ENCODE data around the gene MKI67. TPM values are rescaled to one million over a fixed set of nuclear protein-coding genes. Genes with fewer than 3 reads are reported as not detected.

MKI67 gene
- polyA plus RNA-seq, 1 of the 3 experiments (the other 2 are of a cell fraction): 7.5 TPM

DNA sequence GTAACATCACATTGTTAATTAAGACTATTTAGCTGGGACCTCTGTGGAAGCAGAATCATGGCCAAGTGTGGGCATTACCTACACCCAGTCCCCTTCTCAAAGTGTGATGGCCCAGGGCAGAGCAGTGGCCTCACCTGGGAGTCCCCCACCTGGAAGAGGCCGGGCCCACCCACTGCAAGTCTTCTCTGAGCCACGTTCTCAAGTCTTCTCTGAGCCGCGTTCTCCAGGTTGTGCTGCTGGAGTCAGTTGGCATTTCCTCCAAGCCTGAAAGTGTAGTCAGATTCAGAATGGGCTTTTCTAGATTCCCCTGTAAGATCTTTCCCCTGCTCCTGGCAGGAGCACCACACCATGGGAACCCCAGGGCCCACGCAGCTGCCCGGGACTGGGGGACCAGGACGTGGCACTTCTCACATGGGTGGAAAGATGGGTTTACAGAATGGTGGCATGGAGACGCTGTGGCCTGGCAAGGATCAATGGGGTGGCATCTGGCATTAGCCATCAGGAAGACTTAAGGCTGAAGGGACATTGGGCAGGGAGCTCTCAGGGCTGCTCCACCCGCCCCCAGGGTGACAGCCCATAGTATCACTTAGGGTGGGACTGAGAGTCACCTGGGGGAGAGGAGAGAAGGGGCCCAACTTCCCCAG is 68.0 kb downstream of the MKI67 start:
- Histone ChIP-seq H3F3A (replicated peaks; ENCODE audit: insufficient read depth) (no peaks in the 10 kb centered on the region), H3K79me2 (ENCODE audit: insufficient read depth) (no peaks in the 10 kb centered on the region), H3K9ac (no peak overlapping the region), H2AFZ (ENCODE audit: low read depth) (no peak overlapping the region), H3K27me3 (ENCODE audit: insufficient read depth) (no peaks in the 10 kb centered on the region), H3K36me3 (replicated peaks in 1 of 2; ENCODE audit: control insufficient read depth in 1 of 2, insufficient read depth in 2 of 2, low read length in 1 of 2) (peaks cover 0 to 14% of the 10 kb centered on the region in 2 experiments), H4K20me1 (ENCODE audit: insufficient read depth) (no peaks in the 10 kb centered on the region), H3K27ac (ENCODE audit: low read depth in 2 of 2, low read length in 1 of 2) (no peak overlapping the region), H3K4me3 (ENCODE audit: low read depth in 2 of 2, low read length in 1 of 2) (no peak overlapping the region), H3K9me2 (no peaks in the 10 kb centered on the region), H3K4me1 (ENCODE audit: control insufficient read depth in 1 of 2, insufficient read depth in 2 of 2, low read depth in 1 of 2, low read length in 1 of 2) (peaks cover 0 to 3% of the 10 kb centered on the region in 2 experiments; a peak in 1 of 4 replicates), H3K9me3 (no peaks in the 10 kb centered on the region), H3K4me2 (no peak overlapping the region)
- DNase-seq: no peak
- ChIA-PET POLR2A (no interaction called here), CTCF (interaction anchor here (0.8 to 2.3 kb wide), 9 partner anchors 11 to 152 kb away, joined by 3 to 17 read pairs (median 5); partner anchors contain the start of gene PTPRE)
- TF ChIP-seq, protein P1, sequence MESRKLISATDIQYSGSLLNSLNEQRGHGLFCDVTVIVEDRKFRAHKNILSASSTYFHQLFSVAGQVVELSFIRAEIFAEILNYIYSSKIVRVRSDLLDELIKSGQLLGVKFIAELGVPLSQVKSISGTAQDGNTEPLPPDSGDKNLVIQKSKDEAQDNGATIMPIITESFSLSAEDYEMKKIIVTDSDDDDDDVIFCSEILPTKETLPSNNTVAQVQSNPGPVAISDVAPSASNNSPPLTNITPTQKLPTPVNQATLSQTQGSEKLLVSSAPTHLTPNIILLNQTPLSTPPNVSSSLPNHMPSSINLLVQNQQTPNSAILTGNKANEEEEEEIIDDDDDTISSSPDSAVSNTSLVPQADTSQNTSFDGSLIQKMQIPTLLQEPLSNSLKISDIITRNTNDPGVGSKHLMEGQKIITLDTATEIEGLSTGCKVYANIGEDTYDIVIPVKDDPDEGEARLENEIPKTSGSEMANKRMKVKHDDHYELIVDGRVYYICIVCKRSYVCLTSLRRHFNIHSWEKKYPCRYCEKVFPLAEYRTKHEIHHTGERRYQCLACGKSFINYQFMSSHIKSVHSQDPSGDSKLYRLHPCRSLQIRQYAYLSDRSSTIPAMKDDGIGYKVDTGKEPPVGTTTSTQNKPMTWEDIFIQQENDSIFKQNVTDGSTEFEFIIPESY (IDR thresholded peaks at IDR 0.05; ENCODE audit: borderline replicate concordance, low read depth): no peak
- no peak for TF ChIP-seq GABPA (IDR thresholded peaks at IDR 0.05; ENCODE audit: low read depth)
- no peak for TF ChIP-seq MAX (IDR thresholded peaks at IDR 0.05; ENCODE audit: low read depth)
- TF ChIP-seq RFX5 (IDR thresholded peaks at IDR 0.05; ENCODE audit: low read length): no peak
- 88% methylated on average over 9 of the region's 9 CpGs for WGBS (ENCODE audit: low lambda C conversion rate)

DNA sequence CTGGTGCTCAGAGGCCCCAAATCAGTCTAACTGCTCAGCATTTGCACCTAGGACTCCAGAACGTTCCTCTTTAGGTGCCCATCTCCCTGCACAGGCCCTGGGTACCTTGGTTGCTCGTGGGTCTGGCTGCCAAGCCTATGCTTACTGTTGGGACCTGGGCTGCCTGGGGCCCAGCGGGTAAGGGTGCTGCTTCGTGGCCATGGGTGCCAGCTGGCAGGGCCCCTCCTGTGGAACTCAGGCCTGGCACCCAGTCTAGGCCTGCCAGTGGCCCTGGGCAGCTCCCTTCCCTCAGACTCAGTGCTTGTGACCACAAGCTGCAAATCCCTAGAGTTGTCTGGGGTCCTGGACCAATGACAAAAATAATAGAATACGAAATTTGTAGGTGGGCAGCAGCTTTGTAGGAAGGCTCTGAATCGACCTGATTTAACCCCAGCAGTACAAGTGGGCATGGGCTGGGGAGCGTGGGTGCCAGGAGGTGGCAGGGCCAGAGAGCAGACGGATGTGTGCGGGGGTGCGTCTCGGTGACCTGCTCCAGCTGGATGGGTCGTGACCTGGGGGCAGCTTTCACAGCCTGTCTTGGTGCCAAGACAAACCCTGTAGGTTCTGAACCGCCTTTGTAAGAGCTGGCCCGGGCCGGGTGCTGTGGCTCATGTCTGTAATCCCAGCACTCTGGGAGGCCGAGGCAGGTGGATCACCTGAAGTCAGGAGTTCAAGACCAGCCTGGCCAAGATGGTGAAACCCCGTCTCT is 69.7 kb downstream of the MKI67 start:
- Histone ChIP-seq H3F3A (replicated peaks; ENCODE audit: insufficient read depth) (no peaks in the 10 kb centered on the region), H3K9me3 (no peaks in the 10 kb centered on the region), H3K4me2 (no peak overlapping the region), H3K9me2 (no peaks in the 10 kb centered on the region), H3K4me3 (ENCODE audit: low read depth in 2 of 2, low read length in 1 of 2) (no peak overlapping the region), H3K9ac (no peak overlapping the region), H2AFZ (ENCODE audit: low read depth) (no peak overlapping the region), H3K79me2 (ENCODE audit: insufficient read depth) (no peaks in the 10 kb centered on the region), H4K20me1 (ENCODE audit: insufficient read depth) (no peaks in the 10 kb centered on the region), H3K4me1 (ENCODE audit: control insufficient read depth in 1 of 2, insufficient read depth in 2 of 2, low read depth in 1 of 2, low read length in 1 of 2) (no peaks in the 10 kb centered on the region), H3K27me3 (ENCODE audit: insufficient read depth) (no peaks in the 10 kb centered on the region), H3K27ac (ENCODE audit: low read depth in 2 of 2, low read length in 1 of 2) (no peak overlapping the region), H3K36me3 (replicated peaks in 1 of 2; ENCODE audit: control insufficient read depth in 1 of 2, insufficient read depth in 2 of 2, low read length in 1 of 2) (peaks cover 0 to 9% of the 10 kb centered on the region in 2 experiments)
- CTCF ChIA-PET: interaction anchor here (0.8 to 1.3 kb wide), 6 partner anchors 13 to 151 kb away, joined by 3 to 4 read pairs (median 3); no protein-coding TSS in a partner anchor
- POLR2A ChIA-PET: no interaction called here
- TF ChIP-seq EZH2phosphoT487 (IDR thresholded peaks at IDR 0.05; ENCODE audit: borderline replicate concordance, low read depth) (no peak), TAF1 (IDR thresholded peaks at IDR 0.05; ENCODE audit: borderline replicate concordance, low read depth, low read length) (no peak), EP300 (IDR thresholded peaks at IDR 0.05; ENCODE audit: borderline replicate concordance in 1 of 2, low read depth in 1 of 2, low read length in 1 of 2) (no peak), ELF1 (IDR thresholded peaks at IDR 0.05) (no peak), SMC3 (IDR thresholded peaks at IDR 0.05; ENCODE audit: low read depth, low read length) (no peak), RFX5 (IDR thresholded peaks at IDR 0.05; ENCODE audit: low read length) (no peak), FOXJ3 (CRISPR knock-in tag; IDR thresholded peaks at IDR 0.05) (no peak), YY1 (IDR thresholded peaks at IDR 0.05; ENCODE audit: low read depth) (no peak), RXRA (IDR thresholded peaks at IDR 0.05; ENCODE audit: borderline replicate concordance, low read depth) (no peak), TCF12 (IDR thresholded peaks at IDR 0.05) (no peak)
- TF ChIP-seq, protein P1 (IDR thresholded peaks at IDR 0.05; ENCODE audit: borderline replicate concordance, low read depth): no peak
- 79% methylated on average over 14 of the region's 17 CpGs for WGBS (ENCODE audit: low lambda C conversion rate)
- DNase-seq: no peak
